Measurements from ENCODE around the gene PAQR4. TPM values are rescaled to one million over a fixed set of nuclear protein-coding genes. Genes with fewer than 3 reads are reported as not detected.

PAQR4 gene
- total and polyA plus RNA-seq, 2 of the 13 experiments (the other 11 are each of a cell fraction or from before 2014, with no cell fraction given), result 15.9 to 24.8 TPM

- TF ChIP-seq ARID4A (CRISPR knock-in tag; IDR thresholded peaks at IDR 0.05; ENCODE audit: borderline replicate concordance) (peak; percentile 63), ZNF556 (CRISPR knock-in tag; IDR thresholded peaks at IDR 0.05; ENCODE audit: borderline replicate concordance) (peak; percentile 77; the same call in 1 of the 2 replicates), PAXIP1 (CRISPR knock-in tag; conservative IDR thresholded peaks at IDR 0.05) (peak; percentile 84), NFATC3 (CRISPR knock-in tag; IDR thresholded peaks at IDR 0.05) (no peak), U2AF1 (optimal IDR thresholded peaks at IDR 0.05; ENCODE audit: low read depth, low read length) (peak; percentile 61), SIN3A (IDR thresholded peaks at IDR 0.05; ENCODE audit: borderline replicate concordance, low read depth, low read length) (no peak; the same call in 1 of the 2 replicates), PRPF4 (IDR thresholded peaks at IDR 0.05; ENCODE audit: low read depth, low read length, poor library complexity, severe bottlenecking) (no peak), ZBTB2 (CRISPR knock-in tag; IDR thresholded peaks at IDR 0.05; ENCODE audit: low read depth) (peak; percentile 98), ZNF136 (CRISPR knock-in tag; IDR thresholded peaks at IDR 0.05; ENCODE audit: low read depth) (0 out of 2 replicates have a peak, but pooled peaks have one; percentile 43), FOXP4 (CRISPR knock-in tag; IDR thresholded peaks at IDR 0.05) (peak; percentile 61; the same call in 1 of the 2 replicates), TEAD3 (CRISPR knock-in tag; optimal IDR thresholded peaks at IDR 0.05; ENCODE audit: borderline replicate concordance) (peak; percentile 97), ZNF709 (CRISPR knock-in tag; IDR thresholded peaks at IDR 0.05) (peak; percentile 0; the same call in 1 of the 2 replicates), TAF1 (CRISPR knock-in tag; IDR thresholded peaks at IDR 0.05) (peak; percentile 19; the same call in 1 of the 2 replicates), HDAC2 (CRISPR knock-in tag; IDR thresholded peaks at IDR 0.05) (peak; percentile 67), ADNP (CRISPR knock-in tag; IDR thresholded peaks at IDR 0.05) (no peak)
Observed at GRCh38 chr16:3020604-3021448, 51.7 kb downstream of the PAQR4 start (continued).
